ENCODE data around the gene DNAH6.

The DNAH6 gene

DNA sequence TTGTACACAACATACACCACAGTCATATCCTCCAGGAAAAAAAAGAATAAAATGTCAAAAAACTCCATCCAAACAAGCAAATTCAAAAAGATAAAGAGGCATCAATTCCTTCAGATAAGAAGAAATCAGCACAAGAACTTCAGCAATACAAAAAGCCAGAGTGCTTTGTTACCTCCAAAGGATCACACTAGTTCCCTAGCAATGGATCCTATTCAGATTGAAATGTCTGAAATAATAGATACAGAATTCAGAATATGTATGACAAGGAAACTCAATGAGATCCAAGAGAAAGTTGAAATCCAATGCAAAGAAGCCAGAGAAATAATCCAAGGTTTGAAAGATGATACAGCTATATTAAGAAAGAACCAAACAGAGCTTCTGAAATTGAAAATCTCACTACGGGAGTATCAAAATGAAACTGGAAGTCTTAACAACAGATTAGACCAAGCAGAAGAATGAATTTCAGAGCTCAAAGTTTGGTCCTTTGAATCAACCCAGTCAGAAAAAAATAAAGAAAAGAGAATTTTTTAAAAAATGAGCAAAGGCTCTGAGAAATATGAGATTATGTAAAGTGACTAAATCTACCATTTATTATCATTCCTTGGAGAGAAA, 284.0 kb downstream of the DNAH6 start:
- DNase-seq (ENCODE audit: low read depth in 3 of 3): no peak

DNA sequence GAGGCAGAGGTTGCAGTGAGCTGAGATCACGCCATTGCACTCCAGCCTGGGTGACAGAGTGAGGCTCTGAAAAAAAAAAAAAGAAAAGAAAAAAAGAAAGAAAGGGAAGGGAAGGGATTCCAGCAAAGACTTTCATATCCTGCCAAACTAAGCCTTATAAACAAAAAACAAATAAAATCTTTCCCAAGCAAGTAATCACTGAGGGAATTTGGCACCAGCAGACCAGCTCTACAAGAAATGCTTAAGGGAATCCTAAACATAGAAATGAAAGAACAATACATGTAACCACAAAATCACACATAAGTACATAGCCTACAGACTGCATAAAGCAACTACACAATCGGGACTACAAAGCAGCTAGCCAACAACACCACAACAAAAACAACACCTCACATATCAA, 285.5 kb downstream of the DNAH6 start:
- DNase-seq (ENCODE audit: low read depth in 3 of 3): no peak

DNA sequence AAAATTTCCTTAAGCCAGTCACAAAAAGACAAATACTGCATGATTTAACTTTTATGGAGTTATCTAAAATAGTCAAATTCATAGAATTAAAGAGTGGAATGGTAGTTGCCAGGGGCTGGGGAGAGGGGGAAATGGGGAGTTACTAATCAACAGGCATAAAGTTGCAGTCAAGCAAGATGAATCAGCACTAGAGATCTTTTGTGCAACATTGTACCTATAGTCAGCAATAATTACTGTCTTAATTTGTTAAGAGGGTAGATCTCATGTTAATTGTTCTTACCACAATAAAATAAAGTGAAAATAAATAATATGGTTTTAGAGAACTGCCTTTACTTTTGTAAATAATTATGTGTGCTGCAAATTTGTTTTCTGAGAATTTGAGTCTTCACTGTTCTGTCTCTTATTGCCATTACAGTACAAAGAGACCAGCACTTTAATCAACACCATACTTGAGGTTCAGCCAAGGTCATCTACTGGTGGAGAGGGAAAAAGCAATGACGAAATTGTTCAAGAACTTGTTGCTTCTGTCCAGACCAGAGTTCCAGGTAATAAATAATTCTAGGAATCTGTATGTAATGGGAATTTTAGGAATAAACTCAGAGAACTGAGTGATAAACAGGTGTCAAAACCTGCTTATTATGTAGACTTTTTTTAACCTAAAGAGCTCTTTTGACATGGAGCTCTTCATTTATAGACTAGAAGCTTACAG, 289.1 kb downstream of the DNAH6 start:
- no peak for DNase-seq (ENCODE audit: low read depth in 3 of 3)

DNA sequence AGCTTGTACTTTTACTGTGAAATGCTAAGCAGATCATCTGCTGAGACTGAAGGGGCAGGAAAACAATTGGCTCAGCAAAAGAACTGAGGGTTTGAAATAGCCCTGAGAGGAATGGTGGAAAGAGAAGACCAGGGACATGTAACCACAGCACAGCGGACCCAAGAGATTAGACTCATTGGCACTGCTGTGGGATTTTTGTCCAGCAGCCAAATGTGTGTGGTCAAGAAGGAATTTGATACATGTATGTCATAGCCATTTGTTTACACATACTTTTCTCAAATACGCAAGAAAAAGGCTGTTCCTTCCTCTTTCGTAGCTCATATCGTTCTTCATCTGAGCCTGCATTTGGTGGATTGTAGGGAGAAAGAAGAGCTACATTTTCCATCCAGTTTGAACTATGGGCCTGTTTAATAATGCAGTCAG, 290.8 kb downstream of the DNAH6 start:
- no peak for DNase-seq (ENCODE audit: low read depth in 3 of 3)

DNA sequence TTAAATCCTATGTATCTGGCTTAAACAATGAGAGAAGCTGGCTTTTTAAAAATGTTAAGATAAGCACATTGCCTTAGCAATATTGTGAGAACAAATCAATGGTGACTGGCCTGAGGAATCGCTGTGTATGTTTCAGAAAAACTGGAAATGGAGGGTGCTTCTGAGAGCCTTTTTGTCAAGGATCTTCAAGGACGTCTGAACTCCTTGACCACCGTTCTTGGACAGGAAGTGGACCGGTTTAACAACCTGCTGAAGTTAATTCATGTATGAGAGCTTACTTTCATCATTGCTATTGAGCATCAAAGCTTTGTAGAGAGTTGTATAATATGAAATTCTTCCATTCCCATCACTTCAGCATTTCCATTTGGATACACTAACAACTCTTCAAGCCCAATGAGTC, 292.0 kb downstream of the DNAH6 start:
- no peak for DNase-seq (ENCODE audit: low read depth in 3 of 3)

DNA sequence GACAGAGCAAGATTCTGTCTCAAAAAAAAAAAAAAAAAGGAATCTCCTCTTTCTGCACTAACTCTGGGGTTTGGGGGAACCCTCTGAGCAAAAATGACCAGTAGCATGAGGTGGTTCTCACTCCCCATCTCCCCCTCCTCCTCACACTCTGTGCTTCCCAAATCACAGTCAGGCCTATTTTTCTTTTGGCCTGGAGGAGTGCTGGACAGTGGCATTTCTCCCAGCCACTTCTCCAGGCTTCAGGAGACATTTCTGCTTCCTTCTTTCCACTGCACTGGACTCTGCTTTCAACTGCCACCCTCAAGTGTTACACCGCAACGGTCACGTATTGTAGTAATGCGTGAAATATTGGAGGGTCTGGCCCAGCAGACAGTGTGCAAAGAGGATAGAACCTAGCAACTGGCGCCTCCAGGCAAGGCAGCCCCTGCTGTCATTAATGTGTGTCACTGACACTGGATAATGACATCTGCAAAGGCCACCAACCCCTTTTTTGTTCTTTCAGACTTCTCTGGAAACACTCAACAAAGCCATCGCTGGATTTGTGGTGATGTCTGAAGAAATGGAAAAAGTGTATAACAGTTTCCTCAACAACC, 295.6 kb downstream of the DNAH6 start:
- no peak for DNase-seq (ENCODE audit: low read depth in 3 of 3)

DNA sequence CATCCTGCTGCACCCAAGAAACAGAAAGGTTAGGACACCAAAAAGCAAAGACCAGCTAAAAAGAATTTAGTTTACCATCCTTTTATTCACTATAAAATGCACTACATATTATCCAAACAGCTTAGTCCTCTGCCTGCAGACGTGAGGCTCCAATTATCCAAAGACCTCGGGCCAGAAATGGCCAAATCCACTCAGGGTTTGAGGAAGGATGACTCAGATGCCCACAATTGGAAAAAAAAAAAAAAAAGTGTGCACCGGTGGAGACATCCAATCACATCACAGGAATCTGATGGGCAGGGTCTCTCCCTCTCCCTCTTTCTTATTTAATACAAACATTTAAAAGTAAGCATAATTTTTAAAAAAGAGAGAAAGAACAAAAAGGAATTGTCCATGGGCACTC, 298.8 kb downstream of the DNAH6 start:
- DNase-seq (ENCODE audit: low read depth in 3 of 3): no peak

DNA sequence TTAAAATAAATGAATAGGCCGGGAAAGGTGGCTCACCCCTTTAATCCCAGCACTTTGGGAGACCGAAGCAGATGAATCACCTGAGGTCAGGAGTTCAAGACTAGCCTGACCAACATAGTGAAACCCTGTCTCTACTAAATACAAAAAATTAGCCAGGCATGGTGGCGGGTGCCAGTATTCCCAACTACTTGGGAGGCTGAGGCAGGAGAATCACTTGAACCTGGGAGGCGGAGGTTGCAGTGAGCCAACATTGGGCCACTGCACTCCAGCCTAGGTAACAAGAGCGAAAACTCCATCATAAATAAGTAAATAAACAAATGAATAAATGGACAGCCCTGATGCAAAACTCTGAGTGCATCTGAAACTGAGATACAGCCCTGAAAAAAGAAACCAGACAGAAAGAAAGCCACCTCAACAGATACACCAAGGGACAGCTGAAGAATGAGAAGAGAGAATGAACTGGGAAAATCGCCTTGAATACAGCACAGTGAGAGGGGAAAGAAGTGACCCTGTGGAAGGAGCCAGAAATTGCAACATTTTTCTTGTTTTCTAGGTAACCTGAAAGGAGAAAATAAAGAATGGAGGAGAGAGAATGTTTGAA, 300.2 kb downstream of the DNAH6 start:
- no peak for DNase-seq (ENCODE audit: low read depth in 3 of 3)

DNA sequence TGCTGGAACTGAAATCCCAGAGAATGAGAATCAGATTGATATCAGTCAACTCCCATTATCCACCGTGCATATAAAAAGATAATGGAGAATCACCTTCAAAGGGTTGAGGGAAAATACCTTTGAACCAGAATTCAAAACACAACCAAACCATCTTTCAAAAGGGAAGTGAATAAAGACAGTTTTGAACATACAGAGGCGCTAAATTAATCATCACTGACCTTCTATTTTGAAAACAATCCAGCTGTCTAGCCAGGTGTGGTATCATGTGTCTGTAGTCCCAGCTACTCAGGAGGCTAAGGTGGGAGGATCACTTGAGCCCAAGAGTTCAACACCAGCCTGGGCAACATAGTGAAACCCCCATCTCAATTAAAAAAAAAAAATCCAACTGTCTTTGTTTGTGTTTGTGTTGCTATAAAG, 300.9 kb downstream of the DNAH6 start:
- DNase-seq (ENCODE audit: low read depth in 3 of 3): no peak

DNA sequence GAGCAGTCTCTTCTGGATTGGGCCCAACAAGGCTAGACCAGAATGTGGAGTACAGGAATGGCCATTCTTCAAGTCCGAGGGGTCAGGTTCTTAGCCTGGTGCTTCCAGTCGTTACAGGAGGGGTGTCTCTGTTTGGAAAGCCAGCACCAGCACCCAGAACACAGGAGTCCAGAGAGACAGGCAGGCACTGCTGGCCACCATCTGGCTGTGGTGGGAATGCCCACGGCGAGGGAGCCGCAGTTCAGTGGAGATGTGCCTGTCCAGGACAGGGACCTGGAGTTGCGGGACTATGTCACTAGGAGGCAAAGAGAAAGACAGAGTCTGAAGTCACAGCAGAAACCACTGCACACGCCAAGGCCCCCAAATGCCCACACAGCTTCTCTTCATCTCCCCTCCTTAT, 305.5 kb downstream of the DNAH6 start:
- DNase-seq (ENCODE audit: low read depth in 3 of 3): no peak

DNA sequence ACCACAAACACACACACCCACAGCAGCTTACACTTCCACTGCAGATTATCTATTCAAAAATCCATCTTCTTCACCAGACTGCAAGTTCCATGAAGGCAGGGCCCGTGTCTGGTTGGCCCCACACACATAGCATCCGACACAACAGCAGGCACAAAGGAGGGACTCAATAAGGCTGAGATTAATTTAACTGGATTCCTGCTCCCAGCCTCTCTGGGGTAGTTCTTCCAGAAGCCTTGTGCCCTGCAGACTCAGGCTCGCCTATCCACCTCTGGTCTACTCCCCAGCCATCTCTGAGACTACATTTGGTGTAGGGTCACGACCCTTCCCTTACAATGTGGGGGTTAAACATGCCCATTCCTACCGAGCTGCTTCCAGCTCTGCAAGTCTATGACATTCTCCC, 306.9 kb downstream of the DNAH6 start:
- no peak for DNase-seq (ENCODE audit: low read depth in 3 of 3)

DNA sequence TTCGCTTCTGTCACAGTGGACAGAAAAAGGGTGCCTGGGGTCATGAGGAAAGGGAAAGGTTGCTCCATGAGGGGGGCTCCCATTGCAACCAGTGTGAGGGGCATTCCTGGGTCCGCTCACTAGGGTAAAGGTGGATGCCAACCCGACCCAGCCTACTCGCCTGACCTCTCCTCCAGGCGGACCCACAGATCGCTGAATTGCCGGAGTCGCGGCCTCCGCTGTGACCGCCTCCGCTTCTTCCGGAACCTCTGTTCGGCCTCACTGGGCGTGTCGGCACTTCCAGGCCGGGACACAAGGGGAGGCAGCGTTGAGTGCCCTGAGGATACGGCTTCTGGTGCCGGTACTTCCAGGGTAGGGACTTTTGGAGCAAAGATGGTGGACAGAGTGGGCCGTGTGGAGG, 307.5 kb downstream of the DNAH6 start:
- DNase-seq (ENCODE audit: low read depth in 3 of 3): no peak

DNA sequence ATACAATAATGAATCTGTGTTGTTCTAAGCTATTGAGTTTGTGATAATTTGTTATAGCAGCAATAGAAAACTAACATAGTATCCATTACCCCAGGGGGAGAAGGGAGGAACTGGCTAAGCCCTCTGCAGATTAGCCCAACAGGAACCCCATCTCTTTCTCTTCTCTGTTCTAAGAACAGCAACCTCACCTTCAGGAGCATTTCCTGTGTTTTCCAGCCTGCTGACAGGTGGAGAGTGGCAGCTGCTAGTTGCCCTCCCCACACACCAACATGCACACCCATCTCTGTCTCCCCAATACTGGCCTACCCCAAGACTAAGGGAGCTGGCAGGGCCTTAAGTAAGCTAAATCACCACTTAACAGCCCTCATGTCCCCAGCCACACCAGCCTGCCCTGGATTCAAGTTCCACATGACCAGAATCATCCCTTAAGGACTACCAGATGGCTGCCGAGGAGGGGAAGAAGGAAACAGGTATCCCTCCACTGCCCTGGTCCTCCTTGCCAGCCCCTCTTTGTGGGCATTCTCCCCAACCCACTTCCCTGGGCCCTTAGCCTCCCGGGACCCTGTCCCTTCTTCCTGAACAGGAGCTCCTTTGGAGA, 311.8 kb downstream of the DNAH6 start:
- no peak for DNase-seq (ENCODE audit: low read depth in 3 of 3)

DNA sequence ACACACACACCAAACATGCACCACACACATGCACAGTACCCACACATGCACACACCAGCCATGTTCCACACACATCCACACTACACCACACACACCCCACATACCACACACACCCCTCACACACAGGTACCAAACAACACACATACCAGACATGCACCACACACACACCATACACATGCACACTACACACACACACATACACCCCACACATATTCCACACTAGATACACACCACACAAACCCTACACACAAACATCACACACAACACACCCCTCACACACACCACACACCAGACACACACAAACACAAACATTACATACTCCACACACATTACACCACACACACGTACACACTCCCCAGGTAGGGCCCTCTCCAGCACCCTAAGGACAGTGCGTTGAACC, 313.4 kb downstream of the DNAH6 start:
- no peak for DNase-seq (ENCODE audit: low read depth in 3 of 3)

DNA sequence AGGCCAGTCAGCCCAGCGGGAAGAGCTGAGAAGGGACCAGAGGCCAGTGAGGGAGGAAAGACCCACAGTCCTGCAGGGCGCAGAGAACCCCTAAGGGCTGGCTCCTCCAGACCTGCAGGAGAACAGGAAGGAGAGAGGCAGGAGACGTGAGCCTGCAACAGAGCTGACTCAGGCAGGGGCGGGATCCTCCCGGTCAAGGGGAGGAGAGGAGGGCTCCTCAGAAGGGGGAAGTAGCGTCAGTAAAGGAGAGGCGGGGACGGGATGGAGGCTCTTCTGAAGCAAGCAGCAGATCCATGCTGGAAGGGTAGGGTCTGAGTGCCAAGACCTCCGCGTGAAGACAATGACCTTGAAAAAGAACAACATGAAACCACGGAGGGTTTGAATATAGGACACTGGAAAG, 313.8 kb downstream of the DNAH6 start:
- DNase-seq (ENCODE audit: low read depth in 3 of 3): no peak

DNA sequence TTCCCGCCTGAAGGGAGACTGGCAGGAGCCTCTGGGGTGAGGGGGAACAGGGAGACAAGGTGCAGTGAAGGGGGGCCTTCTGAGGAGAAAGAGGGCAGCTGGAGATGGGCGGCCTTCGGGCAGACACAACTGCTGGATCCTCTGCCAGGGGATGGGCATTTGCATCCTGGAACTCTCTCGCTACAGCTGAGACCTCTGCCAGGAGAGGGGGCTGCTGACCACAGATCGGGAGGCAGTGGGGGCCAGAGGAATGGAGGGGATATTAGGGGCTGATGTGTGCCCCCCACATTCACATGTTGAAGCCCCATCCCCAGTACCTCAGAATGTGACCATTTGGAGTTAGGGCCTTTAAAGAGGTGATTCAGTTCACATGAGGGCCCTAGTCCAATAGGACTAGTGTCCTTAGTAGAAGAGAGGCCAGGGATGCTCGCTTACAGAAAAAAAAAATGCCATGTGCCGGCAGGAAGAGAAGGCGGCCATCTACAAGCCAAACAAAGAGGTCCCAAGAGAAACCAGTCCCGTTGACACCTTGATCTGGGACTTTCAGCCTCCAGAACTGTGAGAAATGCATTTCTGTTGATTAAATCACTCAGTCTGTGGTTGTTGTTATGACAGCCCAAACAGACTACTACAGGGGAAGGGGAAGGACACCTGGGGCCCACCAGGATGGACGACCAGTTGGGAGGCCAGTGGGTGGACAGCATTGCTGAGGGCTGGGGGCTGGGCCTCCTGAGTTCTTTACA, 314.6 kb downstream of the DNAH6 start:
- no peak for DNase-seq (ENCODE audit: low read depth in 3 of 3)

DNA sequence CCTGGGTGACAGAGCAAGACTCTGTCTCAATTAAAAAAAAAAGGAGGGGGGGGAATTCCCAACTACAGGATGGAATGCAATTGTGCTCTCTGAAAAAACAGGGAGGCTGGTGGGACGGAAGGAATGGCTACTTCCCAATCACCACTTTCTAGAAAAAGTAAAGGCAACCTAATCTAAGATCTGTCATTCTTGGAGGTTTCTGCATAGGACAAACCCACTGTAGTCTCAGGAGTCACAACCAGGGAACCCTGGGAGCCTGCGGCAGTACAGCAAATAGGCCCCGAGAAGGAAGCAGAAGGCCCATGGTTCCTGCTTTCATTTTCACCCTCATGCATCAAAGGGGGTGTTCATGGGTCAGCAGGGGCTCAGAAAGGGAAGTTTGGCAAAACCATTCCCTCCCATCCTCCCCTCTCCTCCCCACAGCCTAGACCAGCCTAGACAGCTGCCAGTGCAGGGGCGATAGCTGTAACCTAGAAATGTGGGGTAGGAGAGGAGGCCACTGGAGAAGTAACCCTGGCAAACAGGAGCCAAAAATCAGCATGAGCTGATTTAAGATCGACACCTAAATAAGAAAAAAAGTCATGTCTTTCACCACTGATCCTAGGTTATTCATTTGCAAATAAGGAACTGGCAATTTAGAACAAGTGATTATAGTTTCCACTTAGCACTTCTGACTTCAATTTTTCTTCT, 316.6 kb downstream of the DNAH6 start:
- DNase-seq (ENCODE audit: low read depth in 3 of 3): no peak

DNA sequence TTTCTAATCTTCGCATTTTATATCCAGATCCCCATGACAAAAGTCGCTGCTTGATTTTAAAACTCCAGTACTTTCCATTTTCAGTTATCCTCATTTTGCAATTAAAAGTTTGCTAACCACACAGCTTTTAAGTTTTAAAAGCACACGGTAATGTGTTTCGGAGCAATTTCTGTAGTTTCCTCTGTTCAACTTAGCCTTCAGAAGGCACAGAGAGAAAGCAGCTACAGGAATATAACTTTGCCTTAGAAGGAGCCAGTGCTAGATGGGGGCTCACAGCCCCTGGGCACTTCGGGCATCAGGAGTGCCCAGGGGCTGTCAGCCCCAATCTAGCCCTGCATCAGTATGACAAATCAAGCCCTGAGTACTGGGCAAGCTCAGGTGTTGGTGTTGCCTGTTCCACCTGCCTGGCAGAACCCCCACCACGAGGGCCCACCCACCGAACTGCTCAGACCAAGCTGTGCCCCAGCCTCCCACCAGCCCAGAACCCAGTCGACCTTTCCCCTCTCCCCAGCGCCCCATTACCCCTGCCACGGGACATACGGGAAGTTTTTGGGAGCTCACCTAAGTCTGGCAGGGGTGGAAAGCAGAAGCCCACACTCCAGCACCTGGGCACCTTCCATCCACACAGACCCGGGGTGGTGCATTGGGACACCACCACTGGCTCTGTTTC, 317.3 kb downstream of the DNAH6 start:
- no peak for DNase-seq (ENCODE audit: low read depth in 3 of 3)

DNA sequence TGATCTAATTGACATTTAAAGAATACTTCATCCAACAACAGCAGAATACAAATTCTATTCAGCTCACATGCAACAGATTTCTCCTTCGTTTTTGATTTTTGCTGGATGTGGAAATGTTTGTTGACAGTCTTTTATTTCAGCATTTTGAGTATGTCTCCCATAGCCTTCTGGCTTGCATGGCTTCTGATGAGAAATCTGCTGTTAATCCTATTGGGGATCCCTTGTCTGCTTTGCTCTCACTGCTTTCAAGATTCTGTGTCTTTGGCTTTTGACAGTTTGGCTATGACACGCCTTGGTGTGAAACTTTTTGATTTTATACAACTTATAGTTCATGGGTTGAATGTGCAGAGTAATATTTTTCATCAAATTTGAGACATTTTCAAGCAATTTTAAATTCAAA, 319.9 kb downstream of the DNAH6 start:
- no peak for DNase-seq (ENCODE audit: low read depth in 3 of 3)

DNA sequence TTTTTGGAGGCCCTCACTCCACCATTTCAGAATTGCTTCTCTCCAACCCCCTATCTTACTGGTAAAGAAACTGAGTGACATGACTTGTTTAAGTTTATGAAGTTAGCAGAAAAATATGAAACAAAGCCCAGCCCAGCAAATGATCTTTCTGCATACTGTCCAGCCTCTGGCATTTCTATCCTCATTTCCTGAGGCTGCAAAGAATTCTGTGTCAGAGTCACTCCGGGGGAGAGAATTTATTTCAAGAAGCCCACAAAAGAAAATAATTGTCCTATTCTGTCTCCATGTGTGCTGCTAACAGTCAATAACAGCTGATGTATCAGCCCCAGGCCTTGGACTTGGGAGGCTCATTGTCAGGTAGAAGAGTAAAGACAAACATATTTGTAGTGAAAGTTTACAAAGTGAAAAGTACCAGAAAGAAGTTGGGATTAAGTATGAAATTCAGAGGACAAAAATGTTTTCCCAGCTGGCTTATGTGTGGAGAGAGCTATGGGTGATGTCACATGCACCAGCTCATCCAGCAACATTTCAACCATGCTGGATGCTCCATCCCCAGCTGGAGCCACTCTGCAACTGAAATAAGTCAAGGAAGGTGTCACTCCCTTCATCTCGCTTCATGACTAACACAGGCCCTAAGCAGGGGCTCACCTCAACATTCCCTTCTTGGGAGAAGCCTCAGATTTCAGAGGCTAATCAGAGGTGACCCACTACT, 322.3 kb downstream of the DNAH6 start:
- DNase-seq (ENCODE audit: low read depth in 3 of 3): no peak

All from stimulated activated CD4-positive, alpha-beta T cell treated with anti-CD3 and anti-CD28 coated beads, TNF-alpha, amount 100 ng/mL, for 4 hours (primary cell).